H1 (cell line): ENCODE data around the gene OR3A2.
"Not testable (repeated sequence)": the region's sequence is repeated elsewhere in the genome, so short reads cannot be mapped to it uniquely, and the experiment has no call there.

Experiments used
- ATF2 ChIP-seq: IDR thresholded peaks from 2 replicates; pipeline ENCODE4 v1.6.1; 2012; ENCODE audit warnings: low read length, inconsistent platforms
- MAFK ChIP-seq: IDR thresholded peaks from 2 replicates; pipeline ENCODE4 v1.6.1; 2012; ENCODE audit warnings: low read depth, mild to moderate bottlenecking, improper control_type of control experiment, low read length
- SRF ChIP-seq: IDR thresholded peaks from 2 replicates; pipeline ENCODE4 v1.6.1; 2011; ENCODE audit warnings: mild to moderate bottlenecking, low read depth, low read length, moderate library complexity
- TBP ChIP-seq: IDR thresholded peaks from 2 replicates; pipeline ENCODE4 v1.6.1; 2011; ENCODE audit warnings: low read depth, low read length, improper control_type of control experiment
- ZNF274 ChIP-seq: IDR thresholded peaks from 2 replicates; pipeline ENCODE4 v1.7.0; 2012; ENCODE audit warnings: low read length, borderline replicate concordance; ENCODE audit errors: extremely low read depth

GRCh38 chr17:3249013-3249412 lies 137.1 kb downstream of the OR3A2 start:
- not testable (repeated sequence) for TF ChIP-seq ZNF274, TBP, MAFK, ATF2, SRF
